ENCODE results near the gene ARMH3.

ARMH3 gene

GRCh38 chr10:101889256-101890210 is 166.4 kb downstream of the ARMH3 start:
- TF ChIP-seq FOXP2 (optimal IDR thresholded peaks at IDR 0.05; ENCODE audit: borderline replicate concordance, extremely low read depth, extremely low read length, insufficient read depth) (no peak), SIN3A (IDR thresholded peaks at IDR 0.05; ENCODE audit: borderline replicate concordance, insufficient read depth, low read length) (no peak), POLR2AphosphoS5 (IDR thresholded peaks at IDR 0.05; ENCODE audit: low read depth, low read length) (no peak), TAF1 (IDR thresholded peaks at IDR 0.05; ENCODE audit: borderline replicate concordance, insufficient read depth, low read length) (no peak)
- TF ChIP-seq, protein P1, sequence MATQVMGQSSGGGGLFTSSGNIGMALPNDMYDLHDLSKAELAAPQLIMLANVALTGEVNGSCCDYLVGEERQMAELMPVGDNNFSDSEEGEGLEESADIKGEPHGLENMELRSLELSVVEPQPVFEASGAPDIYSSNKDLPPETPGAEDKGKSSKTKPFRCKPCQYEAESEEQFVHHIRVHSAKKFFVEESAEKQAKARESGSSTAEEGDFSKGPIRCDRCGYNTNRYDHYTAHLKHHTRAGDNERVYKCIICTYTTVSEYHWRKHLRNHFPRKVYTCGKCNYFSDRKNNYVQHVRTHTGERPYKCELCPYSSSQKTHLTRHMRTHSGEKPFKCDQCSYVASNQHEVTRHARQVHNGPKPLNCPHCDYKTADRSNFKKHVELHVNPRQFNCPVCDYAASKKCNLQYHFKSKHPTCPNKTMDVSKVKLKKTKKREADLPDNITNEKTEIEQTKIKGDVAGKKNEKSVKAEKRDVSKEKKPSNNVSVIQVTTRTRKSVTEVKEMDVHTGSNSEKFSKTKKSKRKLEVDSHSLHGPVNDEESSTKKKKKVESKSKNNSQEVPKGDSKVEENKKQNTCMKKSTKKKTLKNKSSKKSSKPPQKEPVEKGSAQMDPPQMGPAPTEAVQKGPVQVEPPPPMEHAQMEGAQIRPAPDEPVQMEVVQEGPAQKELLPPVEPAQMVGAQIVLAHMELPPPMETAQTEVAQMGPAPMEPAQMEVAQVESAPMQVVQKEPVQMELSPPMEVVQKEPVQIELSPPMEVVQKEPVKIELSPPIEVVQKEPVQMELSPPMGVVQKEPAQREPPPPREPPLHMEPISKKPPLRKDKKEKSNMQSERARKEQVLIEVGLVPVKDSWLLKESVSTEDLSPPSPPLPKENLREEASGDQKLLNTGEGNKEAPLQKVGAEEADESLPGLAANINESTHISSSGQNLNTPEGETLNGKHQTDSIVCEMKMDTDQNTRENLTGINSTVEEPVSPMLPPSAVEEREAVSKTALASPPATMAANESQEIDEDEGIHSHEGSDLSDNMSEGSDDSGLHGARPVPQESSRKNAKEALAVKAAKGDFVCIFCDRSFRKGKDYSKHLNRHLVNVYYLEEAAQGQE (IDR thresholded peaks at IDR 0.05; ENCODE audit: insufficient read depth in 1 of 2, low read depth in 2 of 2, low read length in 2 of 2): no peak

DNA sequence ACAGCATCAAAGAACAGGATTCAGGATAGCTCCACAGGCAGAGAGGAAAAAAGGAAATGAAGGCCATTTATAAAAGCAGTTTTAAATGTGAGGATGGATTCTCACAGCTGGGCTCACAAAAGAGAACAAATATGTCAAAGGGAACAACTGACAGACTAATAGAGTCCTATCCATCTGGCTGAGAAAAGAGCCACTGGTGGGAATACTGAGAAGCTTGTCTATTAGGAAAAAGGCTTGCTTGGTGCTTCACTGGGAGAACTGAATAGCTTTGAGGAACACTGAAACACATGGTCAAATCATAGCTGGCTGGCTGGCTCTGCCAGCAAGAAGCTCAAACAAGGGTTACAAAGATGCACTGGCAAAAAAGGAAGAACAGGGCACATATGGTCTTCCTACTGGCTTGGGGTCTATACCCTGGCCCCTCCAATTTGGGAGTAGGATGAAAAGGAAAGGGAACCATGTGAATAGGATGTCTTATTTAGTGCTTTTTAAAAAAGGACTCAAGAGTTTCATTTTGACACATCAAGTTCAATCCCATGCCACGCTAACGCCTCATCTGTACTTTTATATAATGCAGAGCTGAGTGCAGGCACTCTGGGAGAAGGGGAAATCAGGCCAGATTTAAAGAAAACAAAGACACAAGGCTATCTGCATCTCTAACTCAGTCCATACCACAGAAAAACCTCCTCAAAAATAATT is 167.6 kb downstream of the ARMH3 start:
- TF ChIP-seq SIN3A (IDR thresholded peaks at IDR 0.05; ENCODE audit: borderline replicate concordance, insufficient read depth, low read length): no peak

DNA sequence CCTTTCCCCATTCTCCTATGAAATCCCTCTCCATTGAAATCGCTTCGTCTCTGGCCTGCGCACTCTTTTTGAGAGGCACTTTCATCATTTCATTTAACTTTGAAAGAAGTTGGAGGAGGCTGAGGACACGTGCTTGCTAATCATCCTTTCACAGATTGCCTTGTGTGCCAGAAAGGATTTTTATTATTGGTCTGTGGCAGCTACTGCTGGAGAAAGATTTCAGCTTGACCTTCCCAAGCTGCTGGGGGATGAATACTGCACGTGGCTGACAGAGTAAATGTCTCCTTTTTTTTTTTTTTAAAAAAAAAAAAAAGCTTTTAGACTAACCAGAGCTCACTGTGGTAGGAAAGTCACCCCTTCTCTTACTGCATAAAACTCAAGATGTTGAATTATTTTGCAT is 168.2 kb downstream of the ARMH3 start:
- TF ChIP-seq SIN3A (IDR thresholded peaks at IDR 0.05; ENCODE audit: borderline replicate concordance, insufficient read depth, low read length) (no peak), FOXP2 (optimal IDR thresholded peaks at IDR 0.05; ENCODE audit: borderline replicate concordance, extremely low read depth, extremely low read length, insufficient read depth) (no peak), TAF1 (IDR thresholded peaks at IDR 0.05; ENCODE audit: borderline replicate concordance, insufficient read depth, low read length) (no peak), POLR2AphosphoS5 (IDR thresholded peaks at IDR 0.05; ENCODE audit: low read depth, low read length) (no peak)
- TF ChIP-seq, protein P1 (IDR thresholded peaks at IDR 0.05; ENCODE audit: insufficient read depth in 1 of 2, low read depth in 2 of 2, low read length in 2 of 2): no peak

DNA sequence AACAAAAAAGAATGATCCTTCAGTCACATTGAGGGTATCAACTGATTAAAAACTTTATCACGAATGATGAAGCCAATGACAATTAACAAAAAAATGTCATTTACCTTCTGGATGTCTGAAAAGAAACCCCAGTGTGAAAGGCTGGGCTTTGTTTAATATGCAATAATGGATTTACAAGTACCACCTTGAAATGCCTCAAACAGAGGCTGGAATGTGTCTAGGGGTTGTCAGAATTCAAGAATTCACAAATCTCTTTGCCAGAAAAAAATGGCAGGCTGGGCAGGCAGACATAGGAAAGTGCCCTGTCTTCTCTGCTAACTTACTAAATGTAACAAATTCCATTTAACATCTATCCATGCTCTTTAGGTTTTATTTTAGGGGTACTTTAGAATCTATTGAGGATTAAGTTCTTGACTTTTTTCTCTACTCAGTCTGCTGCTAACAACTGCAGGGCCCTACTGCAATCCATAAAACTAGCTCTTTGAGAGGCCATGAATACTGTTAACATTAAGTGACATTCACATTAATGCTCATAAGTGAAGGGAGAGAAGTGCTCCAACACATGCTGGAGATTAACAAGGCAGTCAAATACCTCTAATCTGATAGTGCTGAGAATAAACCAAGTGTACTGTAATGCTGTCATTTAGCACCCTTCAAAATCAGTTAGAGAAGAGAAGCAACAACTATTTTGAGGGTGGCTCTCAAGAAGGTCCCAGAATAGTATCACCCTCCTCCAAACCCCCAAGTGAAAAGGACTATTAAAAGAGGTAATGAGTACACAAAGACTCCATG is 169.3 kb downstream of the ARMH3 start:
- TF ChIP-seq FOXP2 (optimal IDR thresholded peaks at IDR 0.05; ENCODE audit: borderline replicate concordance, extremely low read depth, extremely low read length, insufficient read depth) (no peak), TAF1 (IDR thresholded peaks at IDR 0.05; ENCODE audit: borderline replicate concordance, insufficient read depth, low read length) (no peak), POLR2AphosphoS5 (IDR thresholded peaks at IDR 0.05; ENCODE audit: low read depth, low read length) (no peak), SIN3A (IDR thresholded peaks at IDR 0.05; ENCODE audit: borderline replicate concordance, insufficient read depth, low read length) (no peak)
- TF ChIP-seq, protein P1 (IDR thresholded peaks at IDR 0.05; ENCODE audit: insufficient read depth in 1 of 2, low read depth in 2 of 2, low read length in 2 of 2): no peak

All from PFSK-1 (cell line).